Activated T-helper 2 cell treated with anti-CD3 and anti-CD28 coated beads, Interferon-gamma antibody, Interleukin-2, Interleukin-4, amounts not matched to agents 10 μg/mL and 5 μg/mL and 100 μg/mL, durations not matched to agents 14 hours and 24 hours and 36 hours (primary cell): ENCODE results near the gene ADAM10. TPM values are rescaled to one million over a fixed set of nuclear protein-coding genes. Genes with fewer than 3 reads are reported as not detected.
A peak's percentile ranks its signal among the peaks of the same experiment; 100 is the strongest.

Experiments used
- DNase-seq: peaks from one replicate; pipeline ENCODE4 v3.0.0; 2021; ENCODE audit warnings: low spot score
- H3K27ac Mint-ChIP-seq: one replicate; pipeline ENCODE4 v1.8.0; 2021; ENCODE audit warnings: mixed read lengths
- H3K27me3 Mint-ChIP-seq: one replicate; pipeline ENCODE4 v1.8.0; 2021; ENCODE audit warnings: low read depth, mixed read lengths
- H3K36me3 Mint-ChIP-seq: one replicate; pipeline ENCODE4 v1.8.0; 2021; ENCODE audit warnings: low read depth, mixed read lengths
- H3K4me1 Mint-ChIP-seq: one replicate; pipeline ENCODE4 v1.8.0; 2021; ENCODE audit warnings: low read depth, mixed read lengths
- H3K4me3 Mint-ChIP-seq: one replicate; pipeline ENCODE4 v1.8.0; 2021; ENCODE audit warnings: low read depth, mild to moderate bottlenecking, moderate library complexity, mixed read lengths
- H3K9me3 Mint-ChIP-seq: one replicate; pipeline ENCODE4 v1.8.0; 2021; ENCODE audit warnings: mixed read lengths
- intact Hi-C: fragments of 100-400 bp; cut with micrococcal nuclease; formaldehyde crosslinking; loops from one replicate; pipeline ENCODE4 v1.15.1; 2023
- total RNA-seq: library from RNA; stranded (reverse); gene quantifications from 2 replicates; pipeline ENCODE4 v1.2.3, GENCODE V29; 2022

ADAM10 gene
- total RNA-seq, 1 donor from 2014 or later = 141 TPM

DNA sequence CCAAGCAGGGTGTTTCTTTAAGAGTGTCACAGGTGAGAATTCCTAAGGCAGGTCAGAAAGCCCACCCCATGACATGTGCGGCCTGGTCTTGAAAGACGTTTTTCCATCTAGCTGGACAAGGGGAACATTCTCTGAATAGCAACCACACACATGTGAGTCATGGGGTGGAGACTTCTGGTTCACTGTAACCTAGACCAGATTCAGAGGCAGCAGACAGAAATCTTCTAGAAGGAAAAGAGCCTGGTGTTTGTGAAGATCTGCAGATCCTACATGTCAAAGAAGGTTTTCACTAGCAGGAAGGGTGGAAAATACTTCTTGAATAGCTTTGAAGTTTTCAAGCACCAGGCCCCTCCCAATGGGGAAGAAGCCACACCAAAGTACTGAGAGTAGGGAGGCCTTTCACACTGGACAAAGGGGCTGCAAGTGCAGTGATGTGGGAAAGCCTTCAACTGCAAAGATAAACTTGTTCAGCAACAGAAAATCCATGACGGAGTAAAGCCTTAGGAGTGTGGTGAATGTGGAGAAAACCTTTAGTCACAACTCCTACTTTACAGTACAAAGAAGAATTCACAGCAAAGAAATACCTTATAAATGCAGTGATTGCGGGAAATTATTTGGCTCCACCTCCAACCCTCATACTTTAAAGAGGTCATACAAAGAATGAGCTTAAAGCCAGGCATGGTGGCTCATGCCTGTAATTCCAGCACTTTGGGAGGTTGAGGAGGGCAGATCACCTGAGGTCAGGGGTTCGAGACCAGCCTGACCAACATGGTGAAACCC, 17.6 kb downstream of the ADAM10 start:
- peaks cover 33% of the 10 kb centered on the region for H3K36me3 Mint-ChIP-seq
- no peaks in the 10 kb centered on the region for H3K9me3 Mint-ChIP-seq
- intact Hi-C loops = no loop called here
- H3K27me3 Mint-ChIP-seq = no peaks in the 10 kb centered on the region
- peak overlapping the region; percentile 28 for H3K27ac Mint-ChIP-seq
- no peak overlapping the region for H3K4me3 Mint-ChIP-seq
- peaks cover 37% of the 10 kb centered on the region for H3K4me1 Mint-ChIP-seq
- DNase-seq = no peak

DNA sequence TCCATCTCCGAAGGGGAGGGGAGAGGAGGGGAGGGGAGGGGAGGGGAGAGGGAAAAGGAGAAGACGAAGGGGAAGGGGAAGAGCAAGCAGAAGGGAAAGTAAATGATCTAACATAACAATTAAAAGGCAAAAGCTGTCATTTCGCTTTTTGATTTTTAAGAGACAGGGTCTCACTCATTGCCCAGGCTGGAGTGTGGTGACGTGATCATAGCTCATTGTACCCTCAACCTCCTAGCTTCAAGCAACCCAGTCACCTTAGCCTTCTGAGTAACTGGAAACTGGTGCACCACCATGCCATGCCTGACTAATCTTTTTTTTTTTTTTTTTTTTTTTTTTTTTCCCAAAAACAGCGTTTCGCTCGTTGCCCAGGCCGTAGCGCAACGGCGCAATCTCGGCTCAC, 22.6 kb downstream of the ADAM10 start:
- peaks cover 25% of the 10 kb centered on the region for H3K4me1 Mint-ChIP-seq

DNA sequence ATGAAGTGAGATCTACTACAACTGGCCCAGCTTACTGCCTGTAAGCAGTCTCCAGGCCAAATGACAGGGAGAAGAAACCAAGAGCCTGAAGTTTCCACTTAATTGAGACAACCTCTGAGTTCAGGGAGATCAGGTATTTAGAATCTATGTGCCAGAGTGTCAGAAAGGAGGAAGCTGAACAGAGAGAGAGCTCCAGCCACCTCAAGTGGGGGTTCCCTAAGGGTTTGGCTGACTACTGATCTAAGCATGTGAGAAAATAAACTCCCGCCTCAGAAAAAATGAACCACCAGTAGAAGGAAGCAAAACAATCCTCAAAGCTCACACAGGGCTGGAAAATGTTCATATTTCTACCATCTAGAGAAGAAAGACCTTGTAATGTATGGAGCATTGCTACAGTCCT, 25.0 kb downstream of the ADAM10 start:
- Mint-ChIP-seq H3K36me3 (peaks cover 31% of the 10 kb centered on the region), H3K27ac (peak overlapping the region; percentile 15), H3K4me3 (no peak overlapping the region), H3K27me3 (no peaks in the 10 kb centered on the region), H3K4me1 (peaks cover 25% of the 10 kb centered on the region), H3K9me3 (no peaks in the 10 kb centered on the region)
- intact Hi-C loops = no loop called here
- DNase-seq = no peak

More for the DNA sequence above, 22.6 kb downstream of the ADAM10 start:
- Mint-ChIP-seq H3K4me3 (no peak overlapping the region), H3K27ac (no peak overlapping the region), H3K9me3 (no peaks in the 10 kb centered on the region), H3K36me3 (peaks cover 35% of the 10 kb centered on the region), H3K27me3 (no peaks in the 10 kb centered on the region)
- no peak for DNase-seq
- intact Hi-C loops = no loop called here

DNA sequence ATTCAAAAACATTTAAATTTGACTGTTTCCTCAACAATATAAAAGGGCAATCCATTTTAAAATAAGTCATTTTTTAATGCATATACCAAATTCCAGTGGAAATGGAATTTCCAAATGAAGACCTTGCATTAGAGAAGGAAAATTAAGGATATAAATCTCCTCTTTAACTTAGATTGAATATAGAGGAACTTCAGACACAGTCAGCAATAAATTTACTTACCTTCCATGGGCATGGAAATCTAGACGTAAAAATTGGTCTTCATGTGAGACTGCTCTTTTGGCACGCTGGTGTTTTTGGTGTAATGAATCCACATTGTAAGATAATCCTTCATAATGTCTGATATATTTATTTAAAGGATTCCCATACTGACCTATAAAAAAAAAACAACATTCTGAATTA, 32.1 kb downstream of the ADAM10 start:
- Mint-ChIP-seq H3K9me3 (no peaks in the 10 kb centered on the region), H3K36me3 (peaks cover 45% of the 10 kb centered on the region), H3K27me3 (no peaks in the 10 kb centered on the region), H3K4me3 (no peak overlapping the region), H3K27ac (no peak overlapping the region), H3K4me1 (peaks cover 24% of the 10 kb centered on the region)
- DNase-seq = no peak
- intact Hi-C loops = no loop called here

- Mint-ChIP-seq H3K27ac (no peak overlapping the region), H3K4me3 (no peak overlapping the region), H3K27me3 (no peaks in the 10 kb centered on the region), H3K36me3 (peaks cover 40% of the 10 kb centered on the region), H3K9me3 (no peaks in the 10 kb centered on the region), H3K4me1 (peaks cover 25% of the 10 kb centered on the region)
- intact Hi-C loops = no loop called here
- no peak for DNase-seq
Measured at GRCh38 chr15:58716027-58716426, 33.5 kb downstream of the ADAM10 start.

DNA sequence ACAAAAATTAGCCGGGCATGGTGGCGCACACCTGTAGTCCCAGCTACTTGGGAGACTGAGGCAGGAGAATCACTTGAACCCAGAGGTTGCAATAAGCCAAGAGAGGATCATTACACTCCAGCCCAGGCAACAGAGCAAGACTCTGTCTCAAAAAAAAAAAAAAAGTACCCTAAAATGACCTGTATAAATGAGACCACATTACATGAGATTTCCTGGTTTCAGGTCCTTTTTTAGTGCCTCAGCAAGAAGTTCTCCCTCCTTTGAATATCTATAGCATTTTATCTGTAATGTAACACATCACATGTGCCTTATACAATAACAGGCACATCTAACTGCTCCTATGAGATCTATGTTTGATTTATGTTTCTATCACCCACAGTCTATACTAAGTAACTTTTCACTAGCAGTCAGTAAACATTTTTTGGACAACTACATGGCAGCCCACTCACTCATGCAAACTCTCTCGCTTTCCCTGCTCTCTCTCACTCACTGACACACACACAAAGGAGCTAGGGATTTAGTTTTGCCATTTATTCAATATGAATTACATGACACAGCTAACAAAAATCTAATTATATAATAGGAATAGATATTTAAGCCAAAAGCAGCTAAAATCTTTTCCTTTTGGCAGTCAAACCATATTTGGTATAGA, 34.1 kb downstream of the ADAM10 start:
- intact Hi-C loops = no loop called here
- Mint-ChIP-seq H3K27me3 (no peaks in the 10 kb centered on the region), H3K4me3 (no peak overlapping the region), H3K36me3 (peaks cover 42% of the 10 kb centered on the region), H3K27ac (no peak overlapping the region), H3K4me1 (peaks cover 26% of the 10 kb centered on the region), H3K9me3 (no peaks in the 10 kb centered on the region)
- DNase-seq = no peak

DNA sequence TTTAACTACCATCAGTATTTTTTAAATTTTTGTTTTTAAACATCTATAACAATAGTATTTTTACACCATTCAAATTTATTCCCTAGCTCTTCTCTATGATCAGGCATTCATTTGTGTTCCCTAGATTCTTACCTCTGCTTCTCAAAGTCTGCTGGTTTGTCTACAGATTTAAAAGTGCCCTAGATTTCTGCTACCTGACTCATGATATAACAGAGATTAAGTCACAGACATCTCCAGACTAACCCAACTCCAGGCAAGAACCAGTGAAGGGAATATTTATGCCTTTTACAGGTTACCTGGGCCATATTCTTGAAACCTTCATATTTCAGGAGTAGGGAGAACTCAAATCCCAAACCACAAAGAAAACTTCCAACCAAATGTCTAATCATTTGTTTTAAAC, 38.8 kb downstream of the ADAM10 start:
- no peaks in the 10 kb centered on the region for H3K27me3 Mint-ChIP-seq
- intact Hi-C loops = no loop called here
- no peak overlapping the region for H3K27ac Mint-ChIP-seq
- peaks cover 49% of the 10 kb centered on the region for H3K36me3 Mint-ChIP-seq
- peaks cover 3% of the 10 kb centered on the region for H3K9me3 Mint-ChIP-seq
- H3K4me1 Mint-ChIP-seq = peaks cover 49% of the 10 kb centered on the region
- DNase-seq = no peak
- no peak overlapping the region for H3K4me3 Mint-ChIP-seq

DNA sequence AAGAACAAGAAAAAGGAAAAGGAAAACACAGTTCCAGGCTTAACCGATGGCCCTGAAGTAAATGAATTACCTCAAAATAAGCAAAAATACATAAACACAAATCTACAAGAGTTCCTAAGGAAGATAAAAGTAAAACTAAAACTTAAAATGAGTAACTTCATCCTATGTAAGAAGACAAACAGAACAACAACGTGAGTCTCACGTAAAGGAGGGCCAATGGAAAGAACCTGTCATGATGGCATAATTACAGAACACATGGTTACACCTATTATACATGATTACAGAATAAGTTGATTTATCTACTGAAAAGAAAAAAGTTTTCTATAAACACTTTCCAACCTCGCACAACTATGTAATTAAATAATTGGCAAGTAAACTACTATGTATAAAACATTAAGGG, 42.1 kb downstream of the ADAM10 start:
- Mint-ChIP-seq H3K36me3 (peaks cover 62% of the 10 kb centered on the region), H3K4me1 (peaks cover 65% of the 10 kb centered on the region), H3K27me3 (no peaks in the 10 kb centered on the region), H3K4me3 (no peak overlapping the region), H3K27ac (peak overlapping the region; percentile 74), H3K9me3 (peaks cover 20% of the 10 kb centered on the region)
- intact Hi-C loops = loop anchor here (5.0 to 10.0 kb wide), 3 partner anchors 40 to 160 kb away; partner anchors contain the start of gene ADAM10
- DNase-seq = no peak

DNA sequence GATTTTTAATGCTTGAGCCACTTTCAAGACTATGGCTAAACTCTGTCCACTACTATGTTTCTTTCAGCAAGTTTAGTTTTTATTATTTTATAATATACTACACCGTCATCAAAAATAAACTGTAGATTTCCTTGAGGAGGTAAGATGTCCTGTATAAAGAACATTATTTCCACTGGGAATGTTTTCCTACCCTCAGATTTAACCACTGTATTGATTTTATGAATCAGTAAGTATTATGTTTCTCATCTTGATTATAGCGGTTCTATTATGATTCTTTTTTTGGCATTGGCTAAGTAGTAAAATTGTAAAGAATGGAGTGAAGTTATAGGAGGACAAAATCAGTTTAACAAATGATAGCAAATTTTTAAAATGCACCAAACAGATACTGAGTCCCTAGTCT, 44.4 kb downstream of the ADAM10 start:
- peaks cover 41% of the 10 kb centered on the region for H3K9me3 Mint-ChIP-seq
- intact Hi-C loops = loop anchor here (5.0 to 10.0 kb wide), 3 partner anchors 42 to 158 kb away; partner anchors contain the start of gene ADAM10
- no peak for DNase-seq
- no peak overlapping the region for H3K4me3 Mint-ChIP-seq
- no peak overlapping the region for H3K27ac Mint-ChIP-seq
- H3K36me3 Mint-ChIP-seq = peaks cover 79% of the 10 kb centered on the region
- H3K27me3 Mint-ChIP-seq = no peaks in the 10 kb centered on the region
- peaks cover 68% of the 10 kb centered on the region for H3K4me1 Mint-ChIP-seq

DNA sequence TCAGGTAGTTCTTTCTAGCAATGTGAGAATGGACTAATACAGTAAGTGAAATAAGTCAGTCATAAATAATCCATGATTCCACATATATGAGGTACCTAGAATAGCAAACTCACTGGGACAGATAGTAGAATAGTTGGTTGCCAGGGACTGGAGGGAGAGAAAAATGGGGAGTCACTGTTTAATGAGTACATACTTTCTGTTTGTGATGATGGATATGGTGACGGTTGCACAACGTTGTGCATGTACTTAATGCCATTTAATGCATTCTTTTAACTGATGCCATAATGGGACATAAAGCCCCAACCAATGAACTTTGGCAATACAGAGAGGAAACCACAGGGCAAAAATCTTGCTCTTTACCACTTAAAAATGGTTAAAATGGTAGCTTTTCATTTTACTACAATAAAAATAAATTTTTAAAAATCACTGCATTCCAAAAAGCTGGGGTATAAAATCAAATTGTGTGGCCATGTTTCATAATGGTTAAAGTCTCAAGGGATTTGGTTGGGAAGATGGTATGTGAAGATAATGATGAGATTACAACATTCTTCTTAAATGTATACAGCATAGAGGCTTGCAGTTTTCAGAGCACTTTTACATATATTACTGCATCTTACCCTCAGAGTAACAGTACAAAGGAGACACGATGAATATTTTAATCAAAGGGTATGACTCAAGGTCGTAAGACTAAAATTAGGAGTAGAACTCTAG, 45.2 kb downstream of the ADAM10 start:
- Mint-ChIP-seq H3K4me1 (peaks cover 71% of the 10 kb centered on the region), H3K4me3 (no peak overlapping the region), H3K9me3 (peaks cover 49% of the 10 kb centered on the region), H3K27me3 (no peaks in the 10 kb centered on the region), H3K27ac (no peak overlapping the region), H3K36me3 (peaks cover 84% of the 10 kb centered on the region)
- intact Hi-C loops = loop anchor here (10.0 kb wide), 1 partner anchor 110 kb away; no protein-coding TSS in a partner anchor
- DNase-seq = no peak

DNA sequence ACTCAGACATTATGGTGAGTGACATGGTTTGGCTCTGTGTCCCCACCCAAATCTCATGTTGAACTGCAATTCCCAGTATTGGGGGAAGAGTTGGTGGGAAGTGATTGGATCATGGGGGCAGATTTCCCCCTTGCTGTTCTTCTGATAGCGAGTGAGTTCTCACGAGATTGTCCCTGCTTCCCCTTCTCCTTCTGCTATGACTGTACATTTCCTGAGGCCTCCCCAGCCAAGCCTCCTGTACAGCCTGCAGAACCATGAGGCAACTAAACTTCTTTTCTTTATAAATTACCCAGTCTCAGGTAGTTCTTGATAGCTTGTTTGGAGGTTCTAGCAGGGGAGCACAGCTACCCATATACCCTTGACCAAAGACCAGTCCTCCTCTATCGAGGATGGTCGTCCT, 45.9 kb downstream of the ADAM10 start:
- Mint-ChIP-seq H3K36me3 (peaks cover 90% of the 10 kb centered on the region), H3K4me1 (peaks cover 72% of the 10 kb centered on the region), H3K27me3 (no peaks in the 10 kb centered on the region), H3K27ac (peak overlapping the region; percentile 4), H3K9me3 (peaks cover 56% of the 10 kb centered on the region), H3K4me3 (no peak overlapping the region)
- intact Hi-C loops = loop anchor here (10.0 kb wide), 1 partner anchor 109 kb away; no protein-coding TSS in a partner anchor
- no peak for DNase-seq

GRCh38 chr15:58702233-58702632, 47.3 kb downstream of the ADAM10 start:
- DNase-seq = no peak
- Mint-ChIP-seq H3K27me3 (no peaks in the 10 kb centered on the region), H3K36me3 (peaks cover 90% of the 10 kb centered on the region), H3K4me1 (peaks cover 68% of the 10 kb centered on the region), H3K4me3 (no peak overlapping the region), H3K9me3 (peaks cover 61% of the 10 kb centered on the region), H3K27ac (no peak overlapping the region)
- intact Hi-C loops = loop anchor here (10.0 kb wide), 1 partner anchor 107 kb away; no protein-coding TSS in a partner anchor
